PC-3 (cell line): ENCODE measurements around the gene SEC61B. TPM values are rescaled to one million over a fixed set of nuclear protein-coding genes. Genes with fewer than 3 reads are reported as not detected.

ENCODE experiments used
- ATAC-seq: fragments of 200-7000 bp; cut with Tn5 transposase; 2 replicates; pipeline ENCODE4 v1.9.1; 2020; ENCODE audit warnings: mild to moderate bottlenecking, moderate library complexity
- BruUV-seq: library from RNA; stranded (reverse); fragments of 400-500 nt; replicated peaks from 2 replicates; lab custom pipeline; 2021; lab: Mats Ljungman, UMichigan
- CTCF ChIA-PET: fragments of 300-600 bp; sonication (Branson Sonifier 250); formaldehyde crosslinking; loops from one replicate; lab custom pipeline; 2022; ENCODE audit warnings: antibody characterized with exemption; lab: Charles Lee
- POLR2A ChIA-PET: fragments of 300-600 bp; sonication (Branson Sonifier 250); formaldehyde crosslinking; loops from one replicate; lab custom pipeline; 2022; ENCODE audit warnings: antibody characterized with exemption; ENCODE audit not compliant: unreplicated experiment; lab: Charles Lee
- DNase-seq: peaks from one replicate; pipeline ENCODE4 v3.0.0-alpha.2; 2015
- H2AFZ ChIP-seq: fragments of 300-600 bp; sonication (generic); 2 replicates; pipeline ENCODE4 v1.6.0; 2016; ENCODE audit warnings: antibody characterized with exemption, low read length
- H3F3A ChIP-seq: fragments of 300-600 bp; sonication (generic); one replicate; pipeline ENCODE4 v1.6.0; 2017; ENCODE audit warnings: antibody characterized with exemption, low read length, control low read depth, mild to moderate bottlenecking; ENCODE audit not compliant: unreplicated experiment
- H3K27ac ChIP-seq: fragments of 300-600 bp; sonication (generic); 2 replicates; pipeline ENCODE4 v1.5.1; 2016; ENCODE audit warnings: mild to moderate bottlenecking, low read length
- H3K27me3 ChIP-seq: fragments of 300-600 bp; sonication (generic); 2 replicates; pipeline ENCODE4 v1.6.1; 2016; ENCODE audit warnings: low read length, mixed read lengths
- H3K36me3 ChIP-seq: fragments of 300-600 bp; sonication (generic); 2 replicates; pipeline ENCODE4 v1.6.1; 2016; ENCODE audit warnings: low read depth, mixed run types, low read length, mixed read lengths
- H3K4me1 ChIP-seq: fragments of 300-600 bp; sonication (generic); 2 replicates; pipeline ENCODE4 v1.5.1; 2016; ENCODE audit warnings: low read length; ENCODE audit not compliant: insufficient read depth
- H3K4me2 ChIP-seq: fragments of 300-600 bp; sonication (generic); 2 replicates; pipeline ENCODE4 v1.6.0; 2016; ENCODE audit warnings: low read length
- H3K4me3 ChIP-seq: fragments of 300-600 bp; sonication (generic); 2 replicates; pipeline ENCODE4 v1.5.1; 2016; ENCODE audit warnings: mild to moderate bottlenecking, low read length, mixed read lengths
- H3K79me2 ChIP-seq: fragments of 300-600 bp; sonication (generic); 2 replicates; pipeline ENCODE4 v1.6.1; 2017; ENCODE audit warnings: low read length, mixed read lengths
- H3K9ac ChIP-seq: fragments of 300-600 bp; sonication (generic); 2 replicates; pipeline ENCODE4 v1.6.0; 2016; ENCODE audit warnings: mild to moderate bottlenecking, low read length
- H3K9me2 ChIP-seq: fragments of 300-600 bp; sonication (generic); replicated peaks from 2 replicates; pipeline ENCODE4 v1.6.1; 2016; ENCODE audit warnings: mixed run types, low read length, mixed read lengths
- H3K9me3 ChIP-seq: fragments of 300-600 bp; sonication (generic); 2 replicates; pipeline ENCODE4 v1.6.1; 2016; ENCODE audit warnings: low read length, mixed read lengths
- H4K20me1 ChIP-seq: fragments of 300-600 bp; sonication (generic); 2 replicates; pipeline ENCODE4 v1.6.1; 2016; ENCODE audit warnings: low read length, mixed read lengths
- EZH2 ChIP-seq: fragments of 300-600 bp; sonication (generic); IDR thresholded peaks from one replicate; pipeline ENCODE4 v1.6.1; 2017; ENCODE audit warnings: antibody characterized with exemption, mild to moderate bottlenecking, low read length; ENCODE audit not compliant: unreplicated experiment
- EZH2phosphoT487 ChIP-seq: fragments of 300-600 bp; sonication (generic); IDR thresholded peaks from 2 replicates; pipeline ENCODE4 v1.6.1; 2018; ENCODE audit warnings: mild to moderate bottlenecking, antibody characterized with exemption, low read length, borderline replicate concordance
- intact Hi-C: fragments of 100-400 bp; cut with micrococcal nuclease; formaldehyde crosslinking; loops from 2 replicates; pipeline ENCODE4 v1.9.0; 2023
- total RNA-seq: library from RNA; depleted of rRNA; stranded (reverse); fragments of >200 nt; gene quantifications from 2 replicates; pipeline ENCODE4 v1.2.3, GENCODE V29; 2014
- TF ChIP-seq, protein P1 (sequence below): fragments of 300-600 bp; sonication (generic); conservative IDR thresholded peaks from 2 replicates; pipeline ENCODE4 v1.5.1; 2017; ENCODE audit warnings: antibody characterized with exemption, low read depth, mild to moderate bottlenecking, low read length

The SEC61B gene
- total RNA-seq, 1 experiment from 2014 or later, result 107 TPM

DNA sequence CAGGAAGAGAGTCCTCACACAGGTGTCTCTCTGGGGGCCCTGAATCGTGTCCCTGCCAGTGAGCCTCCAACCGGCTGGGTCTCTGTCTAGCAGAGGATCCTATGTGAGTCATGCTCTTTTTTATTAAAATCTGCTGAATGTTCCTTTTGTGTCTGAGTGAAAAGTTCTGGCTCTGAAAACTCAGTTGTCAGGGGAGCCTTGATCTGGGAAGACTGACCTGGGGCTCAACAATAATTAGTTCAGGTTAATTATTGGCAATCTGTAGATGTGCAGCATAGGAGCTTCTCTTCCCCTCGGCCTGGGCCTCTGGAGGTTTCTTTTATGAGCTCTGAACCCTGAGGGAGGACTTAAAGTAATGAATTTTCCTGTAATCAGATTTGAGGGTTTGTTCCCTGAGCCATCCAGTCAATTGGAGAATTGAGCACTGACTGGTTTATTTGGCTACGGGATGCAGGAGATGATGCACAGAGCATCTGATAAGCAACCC lies 45.5 kb upstream of the SEC61B start:
- no peak overlapping the region for H2AFZ ChIP-seq
- BruUV-seq, result no TSS peak
- ATAC-seq (no peak), DNase-seq (no peak)
- no peaks in the 10 kb centered on the region for H3K27me3 ChIP-seq
- POLR2A ChIA-PET, result no interaction called here
- H3F3A ChIP-seq, result no peaks in the 10 kb centered on the region
- H3K79me2 ChIP-seq, result no peaks in the 10 kb centered on the region
- no peaks in the 10 kb centered on the region for H3K9me3 ChIP-seq
- H3K4me2 ChIP-seq, result no peak overlapping the region
- CTCF ChIA-PET, result no interaction called here
- intact Hi-C loops, result no loop called here
- H3K9me2 ChIP-seq, result no peaks in the 10 kb centered on the region
- H3K4me3 ChIP-seq, result no peak overlapping the region
- no peaks in the 10 kb centered on the region for H4K20me1 ChIP-seq
- H3K36me3 ChIP-seq, result no peaks in the 10 kb centered on the region
- TF ChIP-seq, protein P1, sequence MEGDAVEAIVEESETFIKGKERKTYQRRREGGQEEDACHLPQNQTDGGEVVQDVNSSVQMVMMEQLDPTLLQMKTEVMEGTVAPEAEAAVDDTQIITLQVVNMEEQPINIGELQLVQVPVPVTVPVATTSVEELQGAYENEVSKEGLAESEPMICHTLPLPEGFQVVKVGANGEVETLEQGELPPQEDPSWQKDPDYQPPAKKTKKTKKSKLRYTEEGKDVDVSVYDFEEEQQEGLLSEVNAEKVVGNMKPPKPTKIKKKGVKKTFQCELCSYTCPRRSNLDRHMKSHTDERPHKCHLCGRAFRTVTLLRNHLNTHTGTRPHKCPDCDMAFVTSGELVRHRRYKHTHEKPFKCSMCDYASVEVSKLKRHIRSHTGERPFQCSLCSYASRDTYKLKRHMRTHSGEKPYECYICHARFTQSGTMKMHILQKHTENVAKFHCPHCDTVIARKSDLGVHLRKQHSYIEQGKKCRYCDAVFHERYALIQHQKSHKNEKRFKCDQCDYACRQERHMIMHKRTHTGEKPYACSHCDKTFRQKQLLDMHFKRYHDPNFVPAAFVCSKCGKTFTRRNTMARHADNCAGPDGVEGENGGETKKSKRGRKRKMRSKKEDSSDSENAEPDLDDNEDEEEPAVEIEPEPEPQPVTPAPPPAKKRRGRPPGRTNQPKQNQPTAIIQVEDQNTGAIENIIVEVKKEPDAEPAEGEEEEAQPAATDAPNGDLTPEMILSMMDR, result no peak
- no peak for TF ChIP-seq EZH2phosphoT487
- TF ChIP-seq EZH2, result no peak
- no peak overlapping the region for H3K9ac ChIP-seq
- no peaks in the 10 kb centered on the region for H3K4me1 ChIP-seq
- H3K27ac ChIP-seq, result no peak overlapping the region

DNA sequence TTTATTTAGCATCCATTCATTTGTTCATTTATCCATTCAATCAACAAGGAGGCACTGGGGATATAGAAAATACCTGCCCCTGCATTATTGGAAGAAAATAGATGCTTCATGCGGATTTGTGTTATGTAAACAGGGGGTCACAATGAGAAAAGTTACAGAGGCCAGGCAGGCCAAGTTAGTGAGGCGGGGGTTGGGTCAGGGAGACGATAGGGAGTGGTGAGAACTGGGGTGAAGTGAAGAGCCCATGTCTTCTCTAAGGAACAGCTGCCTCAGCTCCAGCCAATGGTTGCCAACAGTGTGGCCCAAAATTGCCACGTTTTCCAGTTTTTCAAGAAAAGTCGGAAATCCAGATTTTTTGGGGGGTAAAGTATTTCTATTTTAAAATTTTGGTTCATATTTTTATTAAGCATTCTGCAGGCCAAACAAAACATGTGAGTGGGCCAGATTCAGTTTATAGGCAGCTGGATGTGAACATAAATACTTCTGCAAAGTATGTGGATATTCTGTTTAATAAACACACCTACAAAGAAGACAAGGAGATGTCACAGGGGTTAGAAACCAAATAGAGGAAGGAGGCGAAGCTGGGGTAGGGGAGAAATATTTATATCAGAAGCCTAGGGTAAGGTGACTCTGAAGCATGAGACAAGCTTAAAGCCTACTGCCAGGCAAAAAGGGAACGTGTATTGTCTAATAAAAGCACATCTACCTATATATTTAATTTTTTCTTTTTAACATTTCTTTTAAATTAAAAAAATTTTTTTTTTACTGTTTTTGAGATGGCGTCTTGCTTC lies 44.3 kb upstream of the SEC61B start:
- Histone ChIP-seq H3K4me2 (no peak overlapping the region), H3K9me2 (no peaks in the 10 kb centered on the region), H3F3A (no peaks in the 10 kb centered on the region), H3K79me2 (no peaks in the 10 kb centered on the region), H3K27me3 (no peaks in the 10 kb centered on the region), H3K36me3 (no peaks in the 10 kb centered on the region), H4K20me1 (no peaks in the 10 kb centered on the region), H3K4me3 (no peak overlapping the region), H3K27ac (no peak overlapping the region), H2AFZ (no peak overlapping the region), H3K4me1 (no peaks in the 10 kb centered on the region), H3K9me3 (no peaks in the 10 kb centered on the region), H3K9ac (no peak overlapping the region)
- ATAC-seq, result no peak
- TF ChIP-seq, protein P1, result no peak
- no peak for TF ChIP-seq EZH2phosphoT487
- no peak for TF ChIP-seq EZH2
- ChIA-PET POLR2A (no interaction called here), CTCF (no interaction called here)
- intact Hi-C loops, result no loop called here
- BruUV-seq, result no TSS peak
- no peak for DNase-seq
